ENCODE measurements around the gene ZNF618. TPM values are rescaled to one million over a fixed set of nuclear protein-coding genes. Genes with fewer than 3 reads are reported as not detected.

Gene ZNF618
- total and polyA plus RNA-seq, 7 donors: 0.92 to 8.0 (median 2.3) TPM

DNA sequence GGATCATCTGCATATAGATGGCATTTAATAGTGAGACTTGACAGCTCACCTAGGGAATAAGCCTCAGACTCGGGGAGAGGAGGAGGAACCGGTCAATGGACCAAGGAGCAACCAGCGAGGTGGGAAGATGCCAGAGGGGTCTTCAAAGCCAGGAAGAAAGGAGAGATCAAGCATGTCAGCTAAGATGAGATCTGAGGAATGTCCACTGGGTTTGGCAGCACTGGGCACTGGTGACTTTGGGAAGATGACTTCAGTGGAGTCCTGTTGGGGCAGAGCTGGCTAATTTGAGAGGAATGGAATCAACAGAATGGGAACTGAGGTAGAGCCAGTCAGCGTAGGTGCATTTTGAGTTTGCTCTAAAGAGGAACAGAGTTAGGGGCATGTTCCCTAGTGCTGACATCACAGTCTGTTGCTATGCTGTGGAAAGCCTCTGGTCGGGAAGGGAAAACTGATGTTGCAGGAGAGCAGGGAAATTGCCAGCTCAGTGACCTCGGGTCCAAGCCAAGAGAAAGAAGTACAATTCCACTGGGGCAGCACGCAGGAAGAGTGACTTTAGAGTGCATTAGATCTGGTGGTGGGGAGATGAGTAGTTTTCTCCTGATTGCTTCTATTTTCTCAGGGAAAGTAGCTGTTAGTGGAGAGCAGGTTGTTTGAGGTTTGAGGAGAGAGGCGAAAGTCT lies 56.9 kb downstream of the ZNF618 start:
- Histone ChIP-seq H3K4me3 (no peak overlapping the region), H3K4me1 (no peaks in the 10 kb centered on the region), H3K36me3 (no peaks in the 10 kb centered on the region), H3K9me3 (peaks cover 0 to 3% (median 0%) of the 10 kb centered on the region in 4 donors), H3K27ac (no peak overlapping the region), H3K27me3 (no peaks in the 10 kb centered on the region)
- TF ChIP-seq EP300 (IDR thresholded peaks at IDR 0.05) (no peak), POLR2AphosphoS5 (IDR thresholded peaks at IDR 0.05) (no peak), POLR2A (IDR thresholded peaks at IDR 0.05) (no peak)
- TF ChIP-seq, protein P1, sequence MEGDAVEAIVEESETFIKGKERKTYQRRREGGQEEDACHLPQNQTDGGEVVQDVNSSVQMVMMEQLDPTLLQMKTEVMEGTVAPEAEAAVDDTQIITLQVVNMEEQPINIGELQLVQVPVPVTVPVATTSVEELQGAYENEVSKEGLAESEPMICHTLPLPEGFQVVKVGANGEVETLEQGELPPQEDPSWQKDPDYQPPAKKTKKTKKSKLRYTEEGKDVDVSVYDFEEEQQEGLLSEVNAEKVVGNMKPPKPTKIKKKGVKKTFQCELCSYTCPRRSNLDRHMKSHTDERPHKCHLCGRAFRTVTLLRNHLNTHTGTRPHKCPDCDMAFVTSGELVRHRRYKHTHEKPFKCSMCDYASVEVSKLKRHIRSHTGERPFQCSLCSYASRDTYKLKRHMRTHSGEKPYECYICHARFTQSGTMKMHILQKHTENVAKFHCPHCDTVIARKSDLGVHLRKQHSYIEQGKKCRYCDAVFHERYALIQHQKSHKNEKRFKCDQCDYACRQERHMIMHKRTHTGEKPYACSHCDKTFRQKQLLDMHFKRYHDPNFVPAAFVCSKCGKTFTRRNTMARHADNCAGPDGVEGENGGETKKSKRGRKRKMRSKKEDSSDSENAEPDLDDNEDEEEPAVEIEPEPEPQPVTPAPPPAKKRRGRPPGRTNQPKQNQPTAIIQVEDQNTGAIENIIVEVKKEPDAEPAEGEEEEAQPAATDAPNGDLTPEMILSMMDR (IDR thresholded peaks at IDR 0.05): no peak
- 90 to 92% methylated on average over 8 of the region's 8 CpGs for WGBS, 2 donors
- intact Hi-C loops (cut with DNase I): no loop called here
- DNase-seq: no peak

DNA sequence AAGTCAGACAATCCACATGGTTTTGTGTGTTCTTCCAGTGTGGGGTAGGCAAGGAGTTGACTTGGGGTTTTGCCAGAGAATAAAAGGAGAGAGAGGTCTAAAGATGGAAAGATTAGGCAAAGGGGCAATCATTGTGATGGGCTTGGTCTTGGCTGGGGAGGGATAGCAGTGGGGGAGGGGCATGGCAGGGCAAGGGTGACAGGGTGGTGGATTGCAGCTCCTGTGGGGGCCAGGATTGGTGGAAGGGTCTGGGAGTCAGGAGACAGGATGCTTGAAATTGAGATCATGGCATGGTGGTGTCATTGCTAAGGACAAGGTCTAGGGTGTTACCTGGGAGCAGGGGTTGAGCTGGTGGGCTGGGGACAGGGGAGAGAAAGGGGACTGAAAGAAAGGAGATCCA lies 57.6 kb downstream of the ZNF618 start:
- Histone ChIP-seq H3K27ac (no peak overlapping the region), H3K4me1 (no peaks in the 10 kb centered on the region)

DNA sequence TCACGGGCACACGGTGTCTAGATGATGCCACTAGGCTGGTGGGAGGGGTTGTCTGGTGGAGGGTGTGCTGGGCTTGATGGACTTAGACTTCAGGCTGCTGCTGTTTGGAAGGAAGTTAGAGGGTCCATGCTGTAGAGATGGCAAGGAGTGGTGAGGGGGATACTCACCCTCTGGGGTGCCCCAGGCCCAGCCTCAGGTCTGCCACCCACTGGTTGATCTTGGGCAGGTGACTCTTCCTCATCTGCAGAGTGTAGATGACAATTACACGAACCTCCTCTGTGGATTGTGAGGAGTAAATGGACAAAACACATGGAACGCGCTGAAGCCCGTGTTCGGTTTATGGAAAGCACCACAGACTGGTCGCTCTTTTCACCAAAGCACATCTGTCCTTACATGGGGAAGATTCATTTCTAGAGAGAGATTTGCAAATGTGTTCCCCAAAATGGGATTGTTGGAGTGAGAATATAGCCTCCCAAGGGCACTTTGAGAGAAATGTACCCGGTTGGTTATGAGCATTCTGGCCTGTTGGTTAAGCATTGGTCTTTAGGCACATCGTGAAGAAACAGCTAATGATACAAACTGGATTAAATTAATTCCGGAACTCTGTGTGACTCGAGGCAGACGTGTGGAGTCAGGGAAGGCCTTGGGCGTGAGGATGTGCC lies 58.2 kb downstream of the ZNF618 start:
- 93 to 94% methylated on average over 14 of the region's 14 CpGs for WGBS, 2 donors
- no peaks in the 10 kb centered on the region for H3K27me3 ChIP-seq
- no peak for DNase-seq
- H3K4me1 ChIP-seq: no peaks in the 10 kb centered on the region
- TF ChIP-seq, protein P1 (IDR thresholded peaks at IDR 0.05): no peak
- TF ChIP-seq POLR2A (IDR thresholded peaks at IDR 0.05) (no peak), EP300 (IDR thresholded peaks at IDR 0.05) (no peak), POLR2AphosphoS5 (IDR thresholded peaks at IDR 0.05) (no peak)
- H3K9me3 ChIP-seq: no peaks in the 10 kb centered on the region
- H3K4me3 ChIP-seq: no peak overlapping the region
- H3K27ac ChIP-seq: no peak overlapping the region
- intact Hi-C loops (cut with DNase I): no loop called here
- H3K36me3 ChIP-seq: no peaks in the 10 kb centered on the region

More for the DNA sequence above, 57.6 kb downstream of the ZNF618 start:
- no peak for DNase-seq
- H3K9me3 ChIP-seq: peaks cover 0 to 2% (median 0%) of the 10 kb centered on the region in 4 donors
- TF ChIP-seq POLR2AphosphoS5 (IDR thresholded peaks at IDR 0.05) (no peak), POLR2A (IDR thresholded peaks at IDR 0.05) (no peak), EP300 (IDR thresholded peaks at IDR 0.05) (no peak)
- TF ChIP-seq, protein P1 (IDR thresholded peaks at IDR 0.05): no peak
- H3K36me3 ChIP-seq: no peaks in the 10 kb centered on the region
- no peaks in the 10 kb centered on the region for H3K27me3 ChIP-seq
- no peak overlapping the region for H3K4me3 ChIP-seq
- intact Hi-C loops (cut with DNase I): no loop called here

DNA sequence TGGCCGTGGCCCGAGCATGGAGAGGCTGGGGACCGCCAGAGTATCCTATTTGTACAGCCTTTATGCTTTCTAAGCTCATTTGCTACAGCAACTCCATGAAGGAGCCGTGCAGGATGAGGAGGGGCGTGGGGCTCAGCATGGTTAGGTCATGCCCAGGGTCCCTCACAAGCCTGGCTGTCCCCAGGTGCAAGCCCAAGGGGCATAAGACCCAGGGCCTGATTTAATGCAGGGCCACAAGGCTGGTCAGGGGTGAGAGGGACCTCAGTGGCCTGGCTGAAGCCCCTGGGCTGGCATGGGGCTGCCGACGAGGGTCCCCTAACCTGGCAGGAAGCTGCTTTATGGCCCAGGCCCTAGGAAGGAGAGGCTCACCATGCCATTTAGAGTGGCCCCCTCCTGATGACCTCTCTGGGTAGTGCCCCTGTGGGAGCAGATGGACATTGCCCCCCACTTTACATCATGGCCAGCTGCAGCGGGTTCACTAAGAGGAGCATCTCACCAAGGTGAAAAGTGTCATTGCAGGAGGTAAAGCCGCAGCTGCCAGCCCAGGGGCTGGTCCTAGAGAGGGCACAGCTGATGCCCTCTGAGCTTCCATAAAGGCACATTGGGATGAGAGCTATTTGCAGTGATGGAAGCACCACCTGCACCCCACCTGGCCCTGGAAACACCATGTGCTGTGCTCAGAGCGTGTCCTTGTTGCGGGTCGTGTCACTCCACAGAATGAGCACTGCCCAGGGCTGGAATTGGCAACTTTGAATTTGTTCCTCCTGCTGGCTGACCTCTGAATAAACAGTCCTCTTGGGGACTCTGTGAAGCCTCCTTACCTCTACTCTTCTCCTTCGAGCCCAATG lies 58.9 kb downstream of the ZNF618 start:
- WGBS, 2 donors: 93% methylated on average over 13 of the region's 13 CpGs
- intact Hi-C loops (cut with DNase I): no loop called here
- Histone ChIP-seq H3K27me3 (no peaks in the 10 kb centered on the region), H3K4me3 (no peak overlapping the region), H3K36me3 (no peaks in the 10 kb centered on the region), H3K27ac (no peak overlapping the region), H3K4me1 (no peaks in the 10 kb centered on the region), H3K9me3 (no peaks in the 10 kb centered on the region)
- TF ChIP-seq POLR2AphosphoS5 (IDR thresholded peaks at IDR 0.05) (no peak), EP300 (IDR thresholded peaks at IDR 0.05) (no peak), POLR2A (IDR thresholded peaks at IDR 0.05) (no peak)
- TF ChIP-seq, protein P1 (IDR thresholded peaks at IDR 0.05): no peak
- DNase-seq: no peak
